Colonic mucosa (tissue), 4 donors: Measurements from ENCODE around the gene HDGFL2. TPM values are rescaled to one million over a fixed set of nuclear protein-coding genes. Genes with fewer than 3 reads are reported as not detected.

Experiments used
- DNase-seq: peaks from one replicate; pipeline ENCODE4 v3.0.0-alpha.2; 2020
- H3K27ac ChIP-seq: fragments of 200-600 bp; one replicate; pipeline ENCODE4 v1.8.0; 2021
- H3K27me3 ChIP-seq: fragments of 200-600 bp; one replicate; pipeline ENCODE4 v1.8.0; 2021
- H3K36me3 ChIP-seq: fragments of 200-600 bp; one replicate; pipeline ENCODE4 v1.8.0; 2021
- H3K4me1 ChIP-seq: fragments of 200-600 bp; one replicate; pipeline ENCODE4 v1.8.0; 2021; ENCODE audit warnings: mild to moderate bottlenecking
- H3K4me3 ChIP-seq: fragments of 200-600 bp; one replicate; pipeline ENCODE4 v1.8.0; 2021
- H3K9ac ChIP-seq, 2 donors: one replicate each; pipeline ENCODE4 v1.7.0; 2013; ENCODE audit warnings: control low read depth in 2 of 2, low read depth in 2 of 2, low read length in 2 of 2
- H3K9me3 ChIP-seq: fragments of 200-600 bp; one replicate; pipeline ENCODE4 v1.8.0; 2021
- CTCF ChIP-seq: fragments of 200-600 bp; IDR thresholded peaks from one replicate; pipeline ENCODE4 v1.8.0; 2022; ENCODE audit warnings: antibody characterized with exemption, mild to moderate bottlenecking
- intact Hi-C: fragments of 100-400 bp; cut with DNase I; formaldehyde crosslinking; loops from one replicate; pipeline ENCODE4 v1.14.1; 2022
- total RNA-seq, 2 donors: library from RNA; stranded (reverse); fragmentation: NEBNext Ultra II Directional in 1 of 2; extraction: Animal tissue kit (Norgen Biotek cat#: 25700) in 1 of 2; gene quantifications; one replicate each; pipeline ENCODE4 v1.2.1, GENCODE V29; 2021
- donor health status: healthy.
- donor health status: DM: no; HTN: no; CAD: no.
- donor health status: DM: no; HTN: no; CAD: no.

HDGFL2 gene
- total RNA-seq, 2 donors from 2014 or later, result 32.7 to 55.0 TPM

DNA sequence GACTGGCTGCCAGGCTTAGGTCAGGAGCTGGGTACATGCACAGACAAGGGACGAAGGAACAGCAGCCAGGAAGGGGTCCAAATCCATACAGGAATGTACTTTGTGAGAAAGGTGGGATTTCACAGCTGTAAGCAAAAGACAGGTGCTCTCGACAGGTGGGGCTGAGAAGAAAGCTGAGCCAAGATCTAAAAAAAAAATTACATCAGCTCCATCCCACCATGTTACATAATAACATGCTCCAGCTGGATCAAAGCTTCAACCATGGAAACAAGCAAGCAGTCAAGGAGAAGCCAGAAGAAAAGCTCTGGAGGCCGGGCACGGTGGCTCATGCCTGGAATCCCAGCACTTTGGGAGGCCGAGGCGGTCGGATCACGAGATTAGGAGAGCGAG is 22.5 kb upstream of the HDGFL2 start:
- no peak for DNase-seq
- no peaks in the 10 kb centered on the region for H3K27me3 ChIP-seq
- H3K9me3 ChIP-seq, result no peaks in the 10 kb centered on the region
- no peak overlapping the region for H3K27ac ChIP-seq
- H3K9ac ChIP-seq, result no peak overlapping the region
- peaks cover 30% of the 10 kb centered on the region for H3K36me3 ChIP-seq
- H3K4me3 ChIP-seq, result no peak overlapping the region
- intact Hi-C loops, result loop anchor here (10.0 kb wide), 1 partner anchor 45 kb away; the partner anchor contains the start of genes CHAF1A and SH3GL1
- TF ChIP-seq CTCF, result no peak
- H3K4me1 ChIP-seq, result no peaks in the 10 kb centered on the region

- H3K27me3 ChIP-seq, result no peaks in the 10 kb centered on the region
- intact Hi-C loops, result loop anchor here (10.0 kb wide), 1 partner anchor 48 kb away; the partner anchor contains the start of genes CHAF1A and SH3GL1
- no peak overlapping the region for H3K27ac ChIP-seq
- H3K4me1 ChIP-seq, result peaks cover 6% of the 10 kb centered on the region
- no peaks in the 10 kb centered on the region for H3K9me3 ChIP-seq
- H3K36me3 ChIP-seq, result peaks cover 30% of the 10 kb centered on the region
- no peak for TF ChIP-seq CTCF
- H3K9ac ChIP-seq, result no peak overlapping the region
- DNase-seq, result no peak
- H3K4me3 ChIP-seq, result no peak overlapping the region
Measured at GRCh38 chr19:4452230-4452990, 19.7 kb upstream of the HDGFL2 start.

DNA sequence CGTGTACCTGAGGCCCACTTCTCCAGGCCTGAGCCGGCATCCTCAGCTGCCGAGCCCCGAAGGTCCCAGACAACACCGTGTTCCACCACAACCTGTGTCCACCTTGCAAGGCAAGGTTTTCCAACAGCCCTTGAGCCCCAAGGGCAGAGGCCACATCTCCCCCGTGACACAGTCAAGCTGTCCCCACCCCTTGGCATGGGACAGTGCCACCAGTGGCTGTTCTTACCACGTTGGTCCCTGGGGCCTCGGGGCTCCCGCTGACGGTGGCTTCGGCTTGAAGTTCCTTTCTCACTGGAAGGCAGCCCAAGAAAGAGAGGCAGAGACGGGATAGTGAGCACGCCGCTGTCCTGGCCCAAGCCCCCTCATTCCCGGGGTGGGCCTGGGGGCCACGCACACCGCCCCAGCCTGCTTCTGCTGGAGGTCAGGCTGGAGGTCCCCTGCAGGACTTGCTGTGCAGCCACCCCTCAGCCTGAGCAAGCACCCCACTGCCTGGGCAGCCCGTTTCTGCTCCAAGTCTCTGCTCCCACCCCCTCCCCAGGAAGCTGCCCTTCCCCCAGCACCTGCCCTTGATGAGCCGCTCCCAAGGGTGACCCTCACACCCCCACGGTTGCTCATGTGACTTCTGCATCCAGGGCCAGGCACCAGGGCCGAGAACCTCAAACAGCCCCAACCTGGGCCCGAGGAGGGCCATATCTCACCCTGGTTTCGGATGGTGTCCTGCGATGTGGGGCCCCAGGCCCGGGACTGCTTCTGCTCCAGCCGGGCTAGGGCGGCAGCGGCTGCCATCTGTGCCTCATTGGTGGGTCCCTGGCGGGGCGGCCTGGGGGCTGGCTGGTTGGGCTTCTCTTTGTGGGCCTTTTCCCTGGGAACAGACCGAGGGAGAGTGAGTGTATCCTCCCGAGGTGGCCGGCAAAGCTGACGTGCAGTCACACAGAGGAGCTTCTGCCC is 18.6 kb upstream of the HDGFL2 start:
- no peak overlapping the region for H3K9ac ChIP-seq
- no peak overlapping the region for H3K4me3 ChIP-seq
- peaks cover 6% of the 10 kb centered on the region for H3K4me1 ChIP-seq
- no peak for DNase-seq
- no peaks in the 10 kb centered on the region for H3K27me3 ChIP-seq
- H3K36me3 ChIP-seq, result peaks cover 28% of the 10 kb centered on the region
- no peak for TF ChIP-seq CTCF
- H3K27ac ChIP-seq, result no peak overlapping the region
- no peaks in the 10 kb centered on the region for H3K9me3 ChIP-seq
- intact Hi-C loops, result loop anchor here (10.0 kb wide), 1 partner anchor 49 kb away; the partner anchor contains the start of genes CHAF1A and SH3GL1

DNA sequence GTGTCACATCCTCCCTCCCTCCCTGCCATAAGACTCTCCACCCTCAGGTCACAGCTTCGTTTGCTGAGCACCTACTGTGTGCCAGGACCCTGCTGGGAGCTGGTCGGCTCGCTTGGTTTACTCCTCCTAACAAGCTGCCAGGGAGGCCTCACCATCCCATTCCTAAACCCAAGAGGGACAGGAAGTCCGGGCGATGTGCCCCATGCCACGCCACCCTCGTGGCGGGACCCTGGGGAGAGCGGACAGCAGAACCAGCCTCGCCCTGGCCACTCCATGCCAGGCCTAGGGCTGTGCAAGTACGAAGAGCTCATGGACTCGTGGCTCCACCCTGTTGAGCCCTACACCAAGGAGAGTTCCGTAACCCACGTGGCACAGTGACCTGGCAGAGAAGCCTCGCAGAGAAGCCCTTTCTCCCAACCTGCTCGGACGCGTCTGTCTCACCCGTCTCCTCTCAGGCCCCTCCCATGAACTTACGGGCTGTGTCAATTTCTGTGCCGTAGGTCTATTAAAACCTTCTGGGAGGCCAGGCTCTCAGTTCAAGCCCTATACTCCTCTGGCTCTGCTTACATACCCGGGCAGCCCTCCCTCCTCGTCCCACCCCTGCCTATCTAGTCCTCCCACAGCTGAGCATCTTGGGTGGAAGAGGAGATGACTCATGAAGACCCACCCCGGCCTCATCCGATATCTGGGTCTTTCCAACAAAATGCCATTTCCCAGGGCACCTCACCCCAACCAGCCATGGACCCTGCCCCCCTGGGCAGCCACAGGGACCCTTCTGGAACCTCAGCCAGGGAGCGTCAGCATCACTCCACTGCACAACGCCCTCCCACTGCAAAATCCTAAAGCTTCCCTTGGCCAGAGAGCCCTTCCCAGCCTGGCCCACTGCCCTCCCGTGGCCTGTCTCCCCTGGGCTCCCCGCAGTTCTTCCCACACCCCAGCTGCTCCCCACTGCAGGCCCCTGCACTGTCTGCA is 17.1 kb upstream of the HDGFL2 start:
- no peaks in the 10 kb centered on the region for H3K27me3 ChIP-seq
- H3K9me3 ChIP-seq, result no peaks in the 10 kb centered on the region
- peaks cover 6% of the 10 kb centered on the region for H3K4me1 ChIP-seq
- H3K9ac ChIP-seq, result peak overlapping the region in 1 of 2 donors; percentile 50
- peaks cover 15% of the 10 kb centered on the region for H3K36me3 ChIP-seq
- intact Hi-C loops, result loop anchor here (10.0 kb wide), 1 partner anchor 50 kb away; the partner anchor contains the start of genes CHAF1A and SH3GL1
- no peak for TF ChIP-seq CTCF
- no peak overlapping the region for H3K27ac ChIP-seq
- H3K4me3 ChIP-seq, result no peak overlapping the region
- DNase-seq, result no peak
